Osteoblast (primary cell): ENCODE results near the gene TRIM37. TPM values are rescaled to one million over a fixed set of nuclear protein-coding genes. Genes with fewer than 3 reads are reported as not detected.
"Not testable (repeated sequence)": the region's sequence is repeated elsewhere in the genome, so short reads cannot be mapped to it uniquely, and the experiment has no call there.

Source experiments
- DNase-seq: peaks from one replicate; pipeline ENCODE4 v3.0.0; 2011; ENCODE audit warnings: low spot score, mixed read lengths; ENCODE audit not compliant: insufficient read length; ENCODE audit errors: missing footprints
- H2AFZ ChIP-seq: 2 replicates; pipeline ENCODE4 v1.6.0; 2011; ENCODE audit warnings: mild to moderate bottlenecking, low read length
- H3K27ac ChIP-seq: 2 replicates; pipeline ENCODE4 v1.5.1; 2011; ENCODE audit warnings: mild to moderate bottlenecking, low read depth, low read length, moderate library complexity
- H3K27me3 ChIP-seq: 2 replicates; pipeline ENCODE4 v1.6.0; 2012; ENCODE audit warnings: mild to moderate bottlenecking, control low read depth, inconsistent platforms, low read length, moderate library complexity; ENCODE audit not compliant: insufficient read depth
- H3K36me3 ChIP-seq: 2 replicates; pipeline ENCODE4 v1.5.1; 2011; ENCODE audit warnings: mild to moderate bottlenecking, low read length, control low read depth, moderate library complexity; ENCODE audit not compliant: insufficient read depth
- H3K4me1 ChIP-seq: 2 replicates; pipeline ENCODE4 v1.5.1; 2011; ENCODE audit warnings: mild to moderate bottlenecking, low read length, control low read depth, moderate library complexity; ENCODE audit not compliant: insufficient read depth
- H3K4me2 ChIP-seq: 2 replicates; pipeline ENCODE4 v1.6.0; 2011; ENCODE audit warnings: mild to moderate bottlenecking, low read length; ENCODE audit not compliant: insufficient read depth
- H3K4me3 ChIP-seq: fragments of 200-600 bp; sonication (generic); 3 replicates; pipeline ENCODE4 v1.5.1; 2012; ENCODE audit warnings: mild to moderate bottlenecking, low read length, inconsistent platforms; ENCODE audit not compliant: insufficient read depth
- H3K79me2 ChIP-seq: 2 replicates; pipeline ENCODE4 v1.6.0; 2012; ENCODE audit warnings: mild to moderate bottlenecking, low read length, control low read depth, inconsistent platforms; ENCODE audit not compliant: insufficient read depth
- H3K9me3 ChIP-seq: 2 replicates; pipeline ENCODE4 v1.5.1; 2011; ENCODE audit warnings: low read depth, low read length, control low read depth
- H4K20me1 ChIP-seq: 2 replicates; pipeline ENCODE4 v1.6.0; 2012; ENCODE audit warnings: mild to moderate bottlenecking, low read length, control low read depth; ENCODE audit not compliant: insufficient read depth
- total RNA-seq: library from RNA; depleted of rRNA; stranded (reverse); fragments of >200 nt; gene quantifications from 2 replicates; pipeline ENCODE4 v1.2.3, GENCODE V29; 2012
- TF ChIP-seq, protein P1 (sequence below): IDR thresholded peaks from 2 replicates; pipeline ENCODE4 v1.5.1; 2011; ENCODE audit warnings: mild to moderate bottlenecking, low read depth, low read length, moderate library complexity; ENCODE audit errors: extremely low read depth

Gene TRIM37
- total RNA-seq, 1 donor, result 40.5 TPM

DNA sequence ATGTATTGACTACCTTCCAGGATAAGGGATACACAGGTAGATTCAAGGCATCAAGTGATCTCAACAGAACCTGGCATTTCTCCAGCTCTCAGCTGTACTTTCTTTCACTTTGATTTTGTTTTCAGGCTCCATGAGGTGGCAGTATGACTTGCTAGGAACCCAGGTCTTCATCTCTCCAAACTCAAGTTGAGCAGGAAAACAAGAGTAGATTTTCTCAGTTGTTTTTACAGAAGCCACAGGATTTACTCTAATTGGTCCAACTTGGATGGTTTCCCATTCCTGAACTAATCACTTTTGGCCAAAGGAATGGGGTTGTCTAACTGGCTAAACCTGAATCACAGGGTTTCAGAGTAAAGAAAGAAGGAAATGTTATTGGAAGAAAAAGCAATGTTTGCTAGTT lies 146.6 kb downstream of the TRIM37 start:
- H3K4me1 ChIP-seq, result peaks cover 7% of the 10 kb centered on the region
- peak overlapping the region; percentile 78 for H2AFZ ChIP-seq
- H3K36me3 ChIP-seq, result no peaks in the 10 kb centered on the region
- no peaks in the 10 kb centered on the region for H4K20me1 ChIP-seq
- no peaks in the 10 kb centered on the region for H3K79me2 ChIP-seq
- no peak for DNase-seq
- peak overlapping the region; percentile 28 for H3K27ac ChIP-seq
- no peaks in the 10 kb centered on the region for H3K27me3 ChIP-seq
- TF ChIP-seq, protein P1, sequence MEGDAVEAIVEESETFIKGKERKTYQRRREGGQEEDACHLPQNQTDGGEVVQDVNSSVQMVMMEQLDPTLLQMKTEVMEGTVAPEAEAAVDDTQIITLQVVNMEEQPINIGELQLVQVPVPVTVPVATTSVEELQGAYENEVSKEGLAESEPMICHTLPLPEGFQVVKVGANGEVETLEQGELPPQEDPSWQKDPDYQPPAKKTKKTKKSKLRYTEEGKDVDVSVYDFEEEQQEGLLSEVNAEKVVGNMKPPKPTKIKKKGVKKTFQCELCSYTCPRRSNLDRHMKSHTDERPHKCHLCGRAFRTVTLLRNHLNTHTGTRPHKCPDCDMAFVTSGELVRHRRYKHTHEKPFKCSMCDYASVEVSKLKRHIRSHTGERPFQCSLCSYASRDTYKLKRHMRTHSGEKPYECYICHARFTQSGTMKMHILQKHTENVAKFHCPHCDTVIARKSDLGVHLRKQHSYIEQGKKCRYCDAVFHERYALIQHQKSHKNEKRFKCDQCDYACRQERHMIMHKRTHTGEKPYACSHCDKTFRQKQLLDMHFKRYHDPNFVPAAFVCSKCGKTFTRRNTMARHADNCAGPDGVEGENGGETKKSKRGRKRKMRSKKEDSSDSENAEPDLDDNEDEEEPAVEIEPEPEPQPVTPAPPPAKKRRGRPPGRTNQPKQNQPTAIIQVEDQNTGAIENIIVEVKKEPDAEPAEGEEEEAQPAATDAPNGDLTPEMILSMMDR, result peak; percentile 48
- no peak overlapping the region for H3K4me3 ChIP-seq
- no peaks in the 10 kb centered on the region for H3K9me3 ChIP-seq
- H3K4me2 ChIP-seq, result peak overlapping the region; percentile 45

DNA sequence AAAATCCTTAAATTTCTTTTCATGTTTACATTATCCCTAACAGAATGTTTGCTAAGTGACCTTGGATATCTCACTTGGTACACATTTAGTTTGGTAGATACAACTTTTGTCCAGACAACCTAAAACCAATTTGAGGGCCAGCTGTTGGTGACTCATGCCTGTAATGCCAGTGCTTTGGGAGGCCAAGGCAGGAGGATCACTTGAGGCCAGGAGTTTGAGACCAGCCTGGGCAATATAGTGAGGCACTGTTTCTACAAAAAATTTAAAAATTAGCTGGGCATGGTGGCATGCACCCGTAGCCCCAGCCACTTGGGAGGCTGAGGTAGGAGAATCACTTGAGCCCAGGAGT lies 149.0 kb downstream of the TRIM37 start:
- not testable (repeated sequence) for H3K36me3 ChIP-seq, H3K4me3 ChIP-seq, H3K4me1 ChIP-seq, H2AFZ ChIP-seq, H3K27me3 ChIP-seq, H4K20me1 ChIP-seq, H3K4me2 ChIP-seq, DNase-seq, H3K79me2 ChIP-seq, H3K9me3 ChIP-seq
- H3K27ac ChIP-seq, result peak overlapping the region; percentile 71

DNA sequence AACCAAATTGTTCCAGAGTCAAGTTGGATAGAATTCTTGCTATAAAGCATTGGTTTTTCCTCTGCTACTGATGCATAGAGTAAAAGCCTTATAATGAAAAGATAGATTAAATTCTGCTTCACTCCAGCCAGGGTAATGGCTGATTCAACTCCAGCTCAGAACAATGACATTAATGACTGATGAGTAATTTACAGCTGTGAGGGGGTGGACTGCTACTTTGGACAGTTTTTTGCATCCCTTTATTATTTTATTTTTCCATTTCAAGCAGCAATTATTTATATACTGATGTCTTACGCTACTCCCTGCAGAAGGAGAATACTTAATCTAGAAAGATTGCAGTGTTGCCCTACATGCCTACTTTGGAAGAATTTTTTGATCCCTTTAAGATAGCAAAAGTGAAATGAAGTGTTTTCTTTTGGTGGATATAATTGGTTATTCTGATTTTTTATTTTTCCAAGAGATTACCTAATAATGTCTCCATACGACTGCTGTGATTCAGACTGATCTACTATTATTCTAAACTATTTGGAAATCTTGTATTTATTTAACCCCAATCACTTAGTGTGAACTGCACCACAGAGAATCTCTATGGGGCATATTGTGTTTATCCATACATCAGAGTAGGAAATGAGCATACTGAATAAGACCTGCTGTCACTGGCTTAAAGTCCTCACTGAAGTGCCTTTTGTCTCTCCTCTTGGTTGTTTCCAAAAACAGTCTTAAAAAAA lies 149.5 kb downstream of the TRIM37 start:
- no peaks in the 10 kb centered on the region for H3K9me3 ChIP-seq
- H2AFZ ChIP-seq, result peak overlapping the region; percentile 48
- DNase-seq, result peak; percentile 88
- H3K27ac ChIP-seq, result peak overlapping the region; percentile 71
- H3K79me2 ChIP-seq, result no peaks in the 10 kb centered on the region
- H3K4me3 ChIP-seq, result no peak overlapping the region
- H4K20me1 ChIP-seq, result no peaks in the 10 kb centered on the region
- H3K27me3 ChIP-seq, result no peaks in the 10 kb centered on the region
- peak overlapping the region; percentile 59 for H3K4me2 ChIP-seq
- TF ChIP-seq, protein P1, result no peak
- H3K36me3 ChIP-seq, result no peaks in the 10 kb centered on the region
- peaks cover 7% of the 10 kb centered on the region for H3K4me1 ChIP-seq

DNA sequence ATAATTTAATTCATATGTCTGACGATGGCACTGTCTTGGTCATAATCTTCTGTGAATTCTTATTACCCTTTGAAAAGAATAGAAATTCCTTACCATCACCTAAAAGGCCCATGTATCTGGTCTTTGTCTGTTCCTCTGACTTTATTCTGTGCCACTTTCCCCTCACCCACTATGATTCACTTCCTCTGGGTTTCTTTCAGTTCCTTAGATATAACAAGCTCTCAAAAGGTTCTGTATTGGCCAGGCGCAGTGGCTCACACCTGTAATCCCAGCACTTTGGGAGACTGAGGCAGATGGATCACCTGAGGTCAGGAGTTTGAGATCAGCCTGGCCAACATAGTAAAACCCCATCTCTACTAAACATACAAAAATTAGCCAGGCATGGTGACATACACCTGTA lies 152.3 kb downstream of the TRIM37 start:
- not testable (repeated sequence) for DNase-seq, H2AFZ ChIP-seq, H3K9me3 ChIP-seq, H3K4me2 ChIP-seq, H3K4me1 ChIP-seq, H3K4me3 ChIP-seq, H3K79me2 ChIP-seq, H3K27me3 ChIP-seq, H4K20me1 ChIP-seq, H3K27ac ChIP-seq, H3K36me3 ChIP-seq

DNA sequence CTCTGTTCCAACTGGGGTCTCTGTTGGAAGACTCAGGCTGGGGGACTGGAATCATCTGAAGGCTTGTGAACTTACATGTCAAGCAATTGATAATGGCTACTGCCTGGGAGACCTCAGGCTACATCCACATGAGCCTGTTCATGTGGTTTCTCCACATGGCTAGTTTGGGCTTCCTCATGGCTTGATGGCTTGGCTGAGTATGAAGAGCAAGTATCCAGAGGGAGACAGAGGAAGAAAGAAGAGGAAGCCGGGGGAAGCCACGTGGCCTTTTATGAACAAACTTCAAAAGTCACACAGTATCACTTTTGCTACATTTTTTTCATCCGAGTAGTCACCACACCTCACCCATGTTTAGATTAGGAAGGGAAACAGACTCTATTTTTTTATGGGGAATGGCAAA lies 158.9 kb downstream of the TRIM37 start:
- TF ChIP-seq, protein P1, result no peak
- Histone ChIP-seq H3K4me2 (no peak overlapping the region), H3K27ac (no peak overlapping the region), H3K9me3 (peaks cover 7% of the 10 kb centered on the region), H4K20me1 (no peaks in the 10 kb centered on the region), H3K4me3 (no peak overlapping the region), H3K4me1 (no peaks in the 10 kb centered on the region), H3K36me3 (no peaks in the 10 kb centered on the region), H3K79me2 (no peaks in the 10 kb centered on the region), H3K27me3 (peaks cover 6% of the 10 kb centered on the region), H2AFZ (no peak overlapping the region)
- DNase-seq, result peak; percentile 6
